HG02884 (cell line): ENCODE data around the gene APOBEC3F.

Experiments
- ATAC-seq: cut with Tn5 transposase; IDR thresholded peaks from one replicate; pipeline ENCODE4 v1.9.1; 2021; ENCODE audit warnings: mild to moderate bottlenecking, moderate library complexity; ENCODE audit not compliant: unreplicated experiment

Gene APOBEC3F

GRCh38 chr22:39090426-39091064 is 49.9 kb downstream of the APOBEC3F start:
- no peak for ATAC-seq

- no peak for ATAC-seq
Measured at GRCh38 chr22:39091126-39092081, 50.7 kb downstream of the APOBEC3F start.

GRCh38 chr22:39092111-39092862 is 51.6 kb downstream of the APOBEC3F start:
- no peak for ATAC-seq

GRCh38 chr22:39094717-39095389 is 54.2 kb downstream of the APOBEC3F start:
- ATAC-seq = no peak

- no peak for ATAC-seq
Measured at GRCh38 chr22:39095971-39096370, 55.3 kb downstream of the APOBEC3F start.

- ATAC-seq = no peak
Measured at GRCh38 chr22:39097098-39098020, 56.7 kb downstream of the APOBEC3F start, which contains the start of gene APOBEC3H. TSS of gene APOBEC3H (plus strand) at chr22:39097244. CDS start at chr22:39100279, 3,035 bp downstream.

GRCh38 chr22:39098026-39098425 is 57.4 kb downstream of the APOBEC3F start:
- ATAC-seq = no peak

GRCh38 chr22:39098576-39098975 is 57.9 kb downstream of the APOBEC3F start:
- ATAC-seq = no peak

- no peak for ATAC-seq
Measured at GRCh38 chr22:39101226-39101625, 60.6 kb downstream of the APOBEC3F start.

- ATAC-seq = no peak
Measured at GRCh38 chr22:39103431-39103830, 62.8 kb downstream of the APOBEC3F start.
